Caki2 (cell line): ENCODE results near the gene ENPP6. TPM values are rescaled to one million over a fixed set of nuclear protein-coding genes. Genes with fewer than 3 reads are reported as not detected.
"Not testable (repeated sequence)": the region's sequence is repeated elsewhere in the genome, so short reads cannot be mapped to it uniquely, and the experiment has no call there.

Source experiments
- DNase-seq: peaks from one replicate; pipeline ENCODE4 v3.0.0-alpha.2; 2015; ENCODE audit warnings: low read depth
- in situ Hi-C: cut with HindIII; loops from 2 replicates; pipeline ENCODE4 v1.10.0; 2016; ENCODE audit warnings: low sequenced_read_pairs, low pct_unique_long_range_greater_than_20kb, mixed read lengths
- total RNA-seq: library from RNA; depleted of rRNA; stranded (reverse); fragments of >200 nt; shearing (Covaris generic); gene quantifications from 2 replicates; pipeline ENCODE4 v1.2.3, GENCODE V29; 2014; ENCODE audit warnings: low replicate concordance

Gene ENPP6
- total RNA-seq, 1 experiment from 2014 or later = 0.03 TPM

- DNase-seq = no peak
- in situ Hi-C loops = no loop called here
These were observed 28.8 kb upstream of the ENPP6 start for GRCh38 chr4:184246426-184246825.

GRCh38 chr4:184238072-184238745 is 20.5 kb upstream of the ENPP6 start:
- DNase-seq = no peak
- in situ Hi-C loops = no loop called here

- no peak for DNase-seq
- in situ Hi-C loops = no loop called here
These were observed 19.9 kb upstream of the ENPP6 start for GRCh38 chr4:184237612-184238011.

- in situ Hi-C loops = no loop called here
- no peak for DNase-seq
These were observed 17.9 kb upstream of the ENPP6 start for GRCh38 chr4:184235526-184235925.

- DNase-seq = no peak
- in situ Hi-C loops = no loop called here
These were observed 16.5 kb upstream of the ENPP6 start for GRCh38 chr4:184234155-184234554.

GRCh38 chr4:184232975-184233374 is 15.3 kb upstream of the ENPP6 start:
- no peak for DNase-seq
- in situ Hi-C loops = no loop called here

GRCh38 chr4:184232202-184232601 is 14.5 kb upstream of the ENPP6 start:
- no peak for DNase-seq
- in situ Hi-C loops = no loop called here

- DNase-seq = no peak
These were observed 13.9 kb upstream of the ENPP6 start for GRCh38 chr4:184231573-184231972.

GRCh38 chr4:184228056-184228705 is 10.5 kb upstream of the ENPP6 start:
- no peak for DNase-seq
- in situ Hi-C loops = no loop called here

More at GRCh38 chr4:184231573-184231972, 13.9 kb upstream of the ENPP6 start:
- in situ Hi-C loops = no loop called here

GRCh38 chr4:184216515-184216914 is 1.2 kb downstream of the ENPP6 start:
- no peak for DNase-seq
- in situ Hi-C loops = no loop called here

GRCh38 chr4:184215709-184216328 is 1.9 kb downstream of the ENPP6 start:
- no peak for DNase-seq
- in situ Hi-C loops = no loop called here

GRCh38 chr4:184214931-184215330 is 2.7 kb downstream of the ENPP6 start:
- DNase-seq = no peak
- in situ Hi-C loops = no loop called here

- DNase-seq, in situ Hi-C loops: not testable (repeated sequence)
These were observed 9.7 kb downstream of the ENPP6 start for GRCh38 chr4:184207734-184208607.

GRCh38 chr4:184205243-184205642 is 12.4 kb downstream of the ENPP6 start:
- no peak for DNase-seq
- in situ Hi-C loops = no loop called here

GRCh38 chr4:184203300-184203699 is 14.4 kb downstream of the ENPP6 start:
- in situ Hi-C loops = no loop called here
- DNase-seq = no peak

GRCh38 chr4:184201179-184201578 is 16.5 kb downstream of the ENPP6 start:
- DNase-seq = no peak
- in situ Hi-C loops = no loop called here

GRCh38 chr4:184200296-184200695 is 17.4 kb downstream of the ENPP6 start:
- no peak for DNase-seq
- in situ Hi-C loops = no loop called here

- in situ Hi-C loops = no loop called here
These were observed 17.9 kb downstream of the ENPP6 start for GRCh38 chr4:184199780-184200179.

GRCh38 chr4:184198190-184198589 is 19.5 kb downstream of the ENPP6 start:
- in situ Hi-C loops = no loop called here
- no peak for DNase-seq

More at GRCh38 chr4:184199780-184200179, 17.9 kb downstream of the ENPP6 start:
- DNase-seq = no peak
